Ascending aorta (tissue), 2 donors: Measurements from ENCODE around the gene ENGASE. TPM values are rescaled to one million over a fixed set of nuclear protein-coding genes. Genes with fewer than 3 reads are reported as not detected.

Experiments used
- DNase-seq, 2 donors: peaks; one replicate each; pipeline ENCODE4 v3.0.0-alpha.2; 2019; ENCODE audit warnings: low spot score in 2 of 2
- H3K27ac ChIP-seq, 2 donors: fragments of 200-600 bp; sonication (generic); one replicate each; pipeline ENCODE4 v1.5.1; 2016 to 2017; ENCODE audit warnings: mild to moderate bottlenecking in 1 of 2
- H3K27me3 ChIP-seq: fragments of 200-600 bp; sonication (generic); one replicate; pipeline ENCODE4 v1.5.1; 2017
- H3K36me3 ChIP-seq, 2 donors: fragments of 200-600 bp; sonication (generic); one replicate each; pipeline ENCODE4 v1.5.1; 2016
- H3K4me1 ChIP-seq, 2 donors: fragments of 200-600 bp; sonication (generic); one replicate each; pipeline ENCODE4 v1.5.1; 2016 to 2017; ENCODE audit warnings: mild to moderate bottlenecking in 1 of 2
- H3K4me3 ChIP-seq, 2 donors: fragments of 200-600 bp; sonication (generic); one replicate each; pipeline ENCODE4 v1.5.1; 2016 to 2017; ENCODE audit warnings: mild to moderate bottlenecking in 1 of 2
- H3K9me3 ChIP-seq, 2 donors: fragments of 200-600 bp; sonication (generic); one replicate each; pipeline ENCODE4 v1.5.1; 2016
- CTCF ChIP-seq, 3 experiments: fragments of 200-600 bp in 2 of 3; fragments of 450-650 bp in 1 of 3; sonication (generic) in 2 of 3; IDR thresholded peaks; one replicate each; pipeline ENCODE4 v1.5.1; 2016 to 2019; ENCODE audit warnings: antibody characterized with exemption in 3 of 3, mild to moderate bottlenecking in 1 of 3, moderate library complexity in 1 of 3
- intact Hi-C: fragments of 100-400 bp; cut with DNase I; formaldehyde crosslinking; loops from one replicate; pipeline ENCODE4 v1.15.1; 2023
- total RNA-seq: library from RNA; depleted of rRNA; stranded (reverse); fragments of >200 nt; gene quantifications from one replicate; pipeline ENCODE4 v1.1.0, GENCODE V29; 2016

ENGASE gene
- total RNA-seq, 1 donor from 2014 or later: 13.2 TPM

- intact Hi-C loops: no loop called here
- peaks cover 3 to 10% of the 10 kb centered on the region in 2 donors for H3K36me3 ChIP-seq
- no peak for TF ChIP-seq CTCF (IDR thresholded peaks at IDR 0.05)
- DNase-seq: no peak
- H3K9me3 ChIP-seq: no peaks in the 10 kb centered on the region
- H3K27ac ChIP-seq: no peak overlapping the region
- no peak overlapping the region for H3K4me3 ChIP-seq
- H3K27me3 ChIP-seq: no peaks in the 10 kb centered on the region
- H3K4me1 ChIP-seq: peaks cover 0 to 5% of the 10 kb centered on the region in 2 donors
Observed at GRCh38 chr17:79091226-79091670, 16.6 kb downstream of the ENGASE start.

GRCh38 chr17:79092567-79092966, 17.9 kb downstream of the ENGASE start:
- H3K9me3 ChIP-seq: no peaks in the 10 kb centered on the region
- H3K27ac ChIP-seq: no peak overlapping the region
- DNase-seq: no peak
- no peak for TF ChIP-seq CTCF (IDR thresholded peaks at IDR 0.05)
- intact Hi-C loops: no loop called here
- H3K4me3 ChIP-seq: no peak overlapping the region
- H3K4me1 ChIP-seq: peaks cover 0 to 5% of the 10 kb centered on the region in 2 donors
- peaks cover 4% of the 10 kb centered on the region for H3K27me3 ChIP-seq
- no peaks in the 10 kb centered on the region for H3K36me3 ChIP-seq

GRCh38 chr17:79093270-79093669, 18.6 kb downstream of the ENGASE start:
- peaks cover 0 to 5% of the 10 kb centered on the region in 2 donors for H3K4me1 ChIP-seq
- no peaks in the 10 kb centered on the region for H3K9me3 ChIP-seq
- intact Hi-C loops: no loop called here
- no peak overlapping the region for H3K4me3 ChIP-seq
- no peak overlapping the region for H3K27ac ChIP-seq
- TF ChIP-seq CTCF (IDR thresholded peaks at IDR 0.05): no peak
- no peaks in the 10 kb centered on the region for H3K36me3 ChIP-seq
- no peak for DNase-seq
- H3K27me3 ChIP-seq: peaks cover 7% of the 10 kb centered on the region

GRCh38 chr17:79094261-79094660, 19.6 kb downstream of the ENGASE start:
- intact Hi-C loops: no loop called here
- DNase-seq: no peak
- Histone ChIP-seq H3K4me3 (no peak overlapping the region), H3K4me1 (peaks cover 0 to 5% of the 10 kb centered on the region in 2 donors), H3K9me3 (no peaks in the 10 kb centered on the region), H3K27ac (no peak overlapping the region), H3K36me3 (no peaks in the 10 kb centered on the region), H3K27me3 (peaks cover 7% of the 10 kb centered on the region)
- TF ChIP-seq CTCF (IDR thresholded peaks at IDR 0.05): no peak

- TF ChIP-seq CTCF (IDR thresholded peaks at IDR 0.05): no peak
- intact Hi-C loops: no loop called here
- no peak for DNase-seq
- H3K4me1 ChIP-seq: peaks cover 0 to 1% of the 10 kb centered on the region in 2 donors
- no peak overlapping the region for H3K27ac ChIP-seq
- peaks cover 7% of the 10 kb centered on the region for H3K27me3 ChIP-seq
- no peaks in the 10 kb centered on the region for H3K36me3 ChIP-seq
- no peak overlapping the region for H3K4me3 ChIP-seq
- H3K9me3 ChIP-seq: no peaks in the 10 kb centered on the region
Observed at GRCh38 chr17:79095345-79096055, 20.9 kb downstream of the ENGASE start.
